ENCODE measurements around the gene MTG1.

The MTG1 gene

GRCh38 chr10:133455611-133456031 lies 61.7 kb downstream of the MTG1 start:
- no peak overlapping the region for H3K27ac ChIP-seq
- TF ChIP-seq CTCF (conservative IDR thresholded peaks at IDR 0.05), result no peak
- TF ChIP-seq ZFX (IDR thresholded peaks at IDR 0.05), result no peak

DNA sequence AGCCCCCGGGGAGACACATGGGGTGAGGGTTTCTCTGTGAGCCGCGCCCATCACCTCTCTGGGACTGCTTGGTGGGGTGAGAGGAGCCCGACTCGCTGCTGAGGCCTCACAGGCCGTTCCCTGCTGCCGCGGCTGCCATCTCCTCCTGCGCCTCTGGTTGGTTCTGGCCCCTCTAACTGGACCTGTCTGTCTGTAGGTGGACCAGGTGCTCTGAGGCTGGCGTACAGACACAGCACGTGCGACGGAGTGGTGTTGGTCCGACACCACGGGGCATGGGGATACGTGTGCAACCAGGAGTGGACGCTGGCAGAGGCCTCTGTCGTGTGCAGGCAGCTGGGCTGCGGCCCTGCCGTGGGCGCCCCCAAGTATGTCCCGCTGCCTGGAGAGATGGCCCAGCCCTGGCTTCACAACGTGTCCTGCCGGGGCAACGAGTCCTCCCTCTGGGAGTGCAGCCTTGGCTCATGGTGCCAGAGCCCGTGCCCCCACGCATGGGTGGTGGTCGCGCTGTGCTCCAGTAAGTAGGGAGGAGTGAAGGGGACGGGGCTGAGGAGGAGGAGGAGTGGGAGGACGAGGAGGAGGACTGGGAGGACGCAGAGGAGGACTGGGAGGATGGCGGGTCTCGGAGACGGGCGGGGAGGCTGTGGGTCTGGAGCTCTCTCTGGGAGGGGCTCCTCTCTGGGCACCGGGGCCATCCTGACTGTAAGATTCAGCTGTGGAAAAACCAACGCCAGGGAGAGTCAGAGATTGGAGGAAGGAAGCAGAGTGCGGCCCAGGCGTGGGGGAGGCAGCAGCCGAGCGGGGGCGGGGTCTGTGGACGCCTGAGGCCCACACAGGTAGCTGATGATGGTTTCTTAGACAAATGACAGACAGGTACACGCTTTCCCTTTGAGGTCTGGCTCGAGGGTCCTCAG lies 62.3 kb downstream of the MTG1 start:
- H3K27ac ChIP-seq, result no peak overlapping the region
- TF ChIP-seq ZFX (IDR thresholded peaks at IDR 0.05) (no peak), CTCF (conservative IDR thresholded peaks at IDR 0.05) (no peak)

DNA sequence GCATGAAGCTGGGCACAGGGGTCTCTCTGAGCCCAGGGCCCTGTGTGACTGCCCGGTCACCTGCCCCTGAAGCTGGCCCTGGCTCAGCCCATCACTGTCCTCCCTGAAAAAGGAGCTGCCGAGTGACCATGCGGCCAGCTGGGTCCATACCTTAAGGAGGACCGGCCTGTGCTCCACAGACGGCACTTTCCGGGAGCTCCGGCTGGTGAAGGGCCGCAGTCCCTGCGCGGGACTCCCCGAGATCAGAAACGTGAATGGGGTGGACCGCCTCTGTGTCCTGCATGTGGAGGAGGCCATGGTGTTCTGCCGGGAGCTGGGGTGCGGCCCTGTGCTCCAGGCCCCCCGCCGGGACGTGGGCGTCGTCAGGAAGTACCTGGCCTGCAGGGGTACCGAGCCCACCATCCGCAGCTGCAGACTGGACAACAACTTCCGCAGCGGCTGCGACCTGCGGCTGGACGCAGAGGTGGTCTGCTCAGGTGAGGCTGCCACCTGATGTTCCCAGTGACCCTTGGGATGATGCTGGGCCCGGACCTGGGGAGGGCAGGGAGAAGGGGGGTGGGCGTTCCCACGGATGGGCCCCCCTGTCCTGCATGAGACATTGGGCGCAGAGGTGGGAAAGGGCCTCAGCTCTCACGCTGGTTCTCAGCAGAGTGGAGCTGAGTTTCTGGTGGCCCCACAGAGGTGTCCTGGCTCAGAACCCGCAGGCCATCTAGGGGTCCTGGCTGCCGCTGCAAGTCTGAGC lies 63.3 kb downstream of the MTG1 start:
- no peak overlapping the region for H3K27ac ChIP-seq
- no peak for TF ChIP-seq ZFX (IDR thresholded peaks at IDR 0.05)

DNA sequence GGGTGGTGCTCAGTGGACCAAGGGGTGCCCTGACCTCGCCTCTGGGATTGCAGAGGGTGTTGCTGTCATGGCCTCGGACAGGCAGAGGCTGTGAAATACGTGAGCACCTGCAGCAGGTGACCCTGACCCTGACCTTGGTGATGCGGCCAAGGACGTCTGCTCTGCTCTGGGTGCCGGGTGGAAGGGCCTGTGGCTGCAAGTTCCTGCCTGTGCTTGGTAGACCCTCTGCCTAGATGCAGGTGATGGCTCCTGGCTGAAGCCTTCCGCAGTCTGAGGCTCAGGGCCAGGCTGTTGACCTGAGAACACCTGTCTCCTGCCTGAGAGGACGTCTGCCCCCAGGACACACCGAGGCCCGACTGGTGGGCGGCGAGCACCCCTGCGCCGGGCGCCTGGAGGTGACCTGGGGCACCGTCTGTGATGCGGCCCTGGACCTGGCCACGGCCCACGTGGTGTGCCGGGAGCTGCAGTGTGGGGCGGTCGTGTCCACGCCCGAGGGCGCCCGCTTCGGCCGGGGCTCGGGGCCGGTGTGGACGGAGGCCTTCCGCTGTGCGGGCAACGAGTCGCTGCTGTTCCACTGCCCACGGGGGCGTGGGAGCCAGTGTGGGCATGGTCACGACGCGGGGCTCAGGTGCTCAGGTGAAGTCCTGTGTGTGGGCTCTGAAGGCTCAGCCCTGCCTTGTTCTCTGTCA lies 64.2 kb downstream of the MTG1 start:
- TF ChIP-seq ZFX (IDR thresholded peaks at IDR 0.05) (no peak), CTCF (conservative IDR thresholded peaks at IDR 0.05) (no peak)
- H3K27ac ChIP-seq, result no peak overlapping the region

GRCh38 chr10:133458710-133459453 lies 64.9 kb downstream of the MTG1 start:
- H3K27ac ChIP-seq, result no peak overlapping the region
- TF ChIP-seq ZFX (IDR thresholded peaks at IDR 0.05), result no peak
- TF ChIP-seq CTCF (conservative IDR thresholded peaks at IDR 0.05), result no peak

DNA sequence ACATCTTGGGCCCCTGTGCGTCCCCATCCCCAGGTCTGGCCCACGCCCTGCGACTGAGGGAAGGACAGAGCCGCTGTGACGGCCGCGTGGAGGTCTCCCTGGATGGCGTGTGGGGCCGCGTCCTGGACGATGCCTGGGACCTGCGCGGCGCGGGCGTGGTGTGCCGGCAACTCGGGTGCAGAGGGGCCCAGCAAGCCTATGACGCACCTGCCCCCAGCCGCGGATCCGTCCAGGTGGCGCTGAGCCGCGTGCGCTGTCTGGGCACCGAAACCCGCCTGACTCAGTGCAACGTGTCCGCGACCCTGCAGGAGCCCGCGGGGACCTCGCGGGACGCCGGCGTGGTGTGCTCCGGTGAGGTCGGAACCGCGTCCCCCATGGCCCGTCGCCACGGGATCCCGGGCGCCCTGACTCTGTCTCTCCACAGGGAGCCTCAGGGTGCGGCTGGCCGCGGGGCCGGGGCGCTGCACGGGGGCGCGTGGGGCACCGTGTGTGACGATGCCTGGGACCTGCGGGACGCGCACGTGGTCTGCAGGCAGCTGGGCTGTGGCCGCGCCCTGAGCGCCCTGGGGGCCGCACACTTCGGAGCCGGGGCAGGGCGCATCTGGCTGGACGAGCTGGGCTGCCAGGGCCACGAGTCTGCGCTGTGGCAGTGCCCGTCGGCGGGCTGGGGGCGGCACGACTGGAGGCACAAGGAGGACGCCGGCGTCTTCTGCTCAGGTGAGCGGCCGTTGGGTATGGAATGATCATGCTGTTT lies 65.7 kb downstream of the MTG1 start:
- TF ChIP-seq CTCF (conservative IDR thresholded peaks at IDR 0.05) (no peak), ZFX (IDR thresholded peaks at IDR 0.05) (no peak)

More for the DNA sequence above, 65.7 kb downstream of the MTG1 start:
- no peak overlapping the region for H3K27ac ChIP-seq
